Upper lobe of left lung (tissue), 6 donors: Measurements from ENCODE around the gene SLC35B2. TPM values are rescaled to one million over a fixed set of nuclear protein-coding genes. Genes with fewer than 3 reads are reported as not detected.

Source experiments
- ATAC-seq, 2 donors: fragments of 200-7000 bp; cut with Tn5 transposase; one replicate each; pipeline ENCODE4 v1.9.1; 2022; ENCODE audit warnings: mild to moderate bottlenecking in 2 of 2, moderate library complexity in 2 of 2; ENCODE audit not compliant: low FRiP score in 2 of 2
- DNase-seq, 2 donors: peaks; one replicate each; pipeline ENCODE4 v3.0.0-alpha.2; 2019 to 2020
- H3K27ac ChIP-seq, 4 donors: fragments of 200-600 bp; sonication (generic); one replicate each; pipeline ENCODE4 v1.5.1; 2016 to 2019
- H3K27me3 ChIP-seq, 4 donors: fragments of 200-600 bp; sonication (generic); one replicate each; pipeline ENCODE4 v1.5.1; 2017 to 2019
- H3K36me3 ChIP-seq, 4 donors: fragments of 200-600 bp; sonication (generic); one replicate each; pipeline ENCODE4 v1.5.1; 2016 to 2019
- H3K4me1 ChIP-seq, 4 donors: fragments of 200-600 bp; sonication (generic); one replicate each; pipeline ENCODE4 v1.5.1; 2018 to 2019
- H3K4me3 ChIP-seq, 4 donors: fragments of 200-600 bp; sonication (generic); one replicate each; pipeline ENCODE4 v1.5.1; 2017 to 2019; ENCODE audit warnings: mild to moderate bottlenecking in 2 of 4, moderate library complexity in 1 of 4
- H3K9me3 ChIP-seq, 4 donors: fragments of 200-600 bp; sonication (generic); one replicate each; pipeline ENCODE4 v1.5.1; 2018 to 2019
- EP300 ChIP-seq, 4 donors: sonication (generic); formaldehyde crosslinking; IDR thresholded peaks; one replicate each; pipeline ENCODE4 v1.5.1; 2017; ENCODE audit warnings: antibody characterized with exemption in 4 of 4, control low read depth in 2 of 4
- POLR2A ChIP-seq, 4 donors: fragments of 450-650 bp; IDR thresholded peaks; one replicate each; pipeline ENCODE4 v1.5.1; 2016 to 2017; ENCODE audit warnings: antibody characterized with exemption in 4 of 4, mild to moderate bottlenecking in 2 of 4
- POLR2AphosphoS5 ChIP-seq, 2 donors: sonication (generic); formaldehyde crosslinking; IDR thresholded peaks; one replicate each; pipeline ENCODE4 v1.5.1; 2017; ENCODE audit warnings: antibody characterized with exemption in 2 of 2
- WGBS, 2 donors: methylation state at CpG; one replicate each; pipeline ENCODE4 v1.1.5; 2017 to 2018; 5-methylcytosine and 5-hydroxymethylcytosine counted together
- total RNA-seq, 6 donors: library from RNA; depleted of rRNA in 4 of 6; stranded (reverse); fragments of >200 nt in 4 of 6; gene quantifications; one replicate each; pipeline versions ENCODE4 v1.1.0 to v1.2.1, GENCODE V29; 2016 to 2021
- TF ChIP-seq, protein P1 (sequence below), 6 experiments: fragments of 450-650 bp in 4 of 6; fragments of 200-600 bp in 2 of 6; sonication (generic) in 2 of 6; IDR thresholded peaks; one replicate each; pipeline ENCODE4 v1.5.1; 2016 to 2019; ENCODE audit warnings: antibody characterized with exemption in 6 of 6
- donor health status: DM: no; HTN: no; CAD: no; lungs with moderate emphysema.
- donor health status: DM: no; HTN: yes; CAD: no; lungs with severe emphysema.

The SLC35B2 gene
- total RNA-seq, 6 donors from 2014 or later = 14.6 to 44.8 (median 29.8) TPM

DNA sequence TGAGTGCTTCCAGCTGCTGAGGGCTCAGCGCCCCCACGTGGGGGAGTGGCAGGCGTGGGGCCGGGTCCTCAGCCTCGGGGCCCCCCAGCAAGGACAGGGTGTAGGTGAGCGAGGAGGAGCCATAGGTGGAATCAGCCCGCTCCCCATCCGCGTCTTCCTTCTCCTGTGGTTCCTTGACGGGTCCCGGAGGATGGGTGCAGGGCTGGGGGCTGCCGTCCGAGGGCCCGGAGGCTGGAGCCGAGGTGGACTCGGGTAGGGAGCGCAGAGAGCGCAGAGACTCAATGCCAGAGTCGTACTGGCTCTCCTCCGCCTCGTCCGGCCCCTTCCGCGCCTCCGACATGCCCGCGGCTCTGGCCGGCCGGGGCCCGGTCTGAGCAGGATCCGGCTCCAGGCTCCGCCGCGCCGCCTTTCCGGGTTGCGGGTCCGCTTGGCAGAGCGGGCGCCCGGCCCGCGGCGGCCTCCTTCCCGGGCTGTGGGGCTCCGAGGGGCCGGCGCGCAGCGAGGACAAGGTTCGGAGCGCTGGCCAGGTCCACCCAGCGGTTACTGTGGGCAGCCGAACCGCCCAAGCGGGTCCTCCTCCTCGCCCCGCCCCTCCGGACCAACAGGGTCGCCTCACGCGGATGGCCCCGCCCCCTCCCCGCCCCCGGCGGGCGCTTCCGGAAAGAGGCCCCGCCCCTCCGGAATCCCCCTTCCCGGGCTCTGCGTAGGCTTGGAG is 7.8 kb upstream of the SLC35B2 start, which contains the start of gene NFKBIE:
TSS of gene NFKBIE (minus strand) at position 545 of the 715 bp plus-strand sequence. CDS start at position 340, 205 bp downstream.
- Histone ChIP-seq H3K4me1 (peaks cover 31 to 34% (median 32%) of the 10 kb centered on the region in 4 donors), H3K27ac (peak within 1 kb of the TSS; percentile 85 to 92 (median 92)), H3K4me3 (peak within 1 kb of the TSS; percentile 73 to 92 (median 84)), H3K36me3 (peaks cover 0 to 8% (median 7%) of the 10 kb centered on the region in 4 donors), H3K9me3 (no peaks in the 10 kb centered on the region), H3K27me3 (peaks cover 0 to 3% (median 2%) of the 10 kb centered on the region in 4 donors)
- 0% methylated on average over 21 to 51 of the region's 72 CpGs for WGBS, 2 donors
- peak; percentile 86 to 96 for ATAC-seq
- peak; percentile 97 to 99 for DNase-seq
- TF ChIP-seq EP300 (IDR thresholded peaks at IDR 0.05) (no peak), POLR2A (IDR thresholded peaks at IDR 0.05) (peak in 3 of 4 donors; percentile 69 to 90 (median 79)), POLR2AphosphoS5 (IDR thresholded peaks at IDR 0.05) (peak; percentile 53 to 88)
- TF ChIP-seq, protein P1, sequence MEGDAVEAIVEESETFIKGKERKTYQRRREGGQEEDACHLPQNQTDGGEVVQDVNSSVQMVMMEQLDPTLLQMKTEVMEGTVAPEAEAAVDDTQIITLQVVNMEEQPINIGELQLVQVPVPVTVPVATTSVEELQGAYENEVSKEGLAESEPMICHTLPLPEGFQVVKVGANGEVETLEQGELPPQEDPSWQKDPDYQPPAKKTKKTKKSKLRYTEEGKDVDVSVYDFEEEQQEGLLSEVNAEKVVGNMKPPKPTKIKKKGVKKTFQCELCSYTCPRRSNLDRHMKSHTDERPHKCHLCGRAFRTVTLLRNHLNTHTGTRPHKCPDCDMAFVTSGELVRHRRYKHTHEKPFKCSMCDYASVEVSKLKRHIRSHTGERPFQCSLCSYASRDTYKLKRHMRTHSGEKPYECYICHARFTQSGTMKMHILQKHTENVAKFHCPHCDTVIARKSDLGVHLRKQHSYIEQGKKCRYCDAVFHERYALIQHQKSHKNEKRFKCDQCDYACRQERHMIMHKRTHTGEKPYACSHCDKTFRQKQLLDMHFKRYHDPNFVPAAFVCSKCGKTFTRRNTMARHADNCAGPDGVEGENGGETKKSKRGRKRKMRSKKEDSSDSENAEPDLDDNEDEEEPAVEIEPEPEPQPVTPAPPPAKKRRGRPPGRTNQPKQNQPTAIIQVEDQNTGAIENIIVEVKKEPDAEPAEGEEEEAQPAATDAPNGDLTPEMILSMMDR (IDR thresholded peaks at IDR 0.05) = peak in 3 of 6 experiments; percentile 23 to 39 (median 37)

DNA sequence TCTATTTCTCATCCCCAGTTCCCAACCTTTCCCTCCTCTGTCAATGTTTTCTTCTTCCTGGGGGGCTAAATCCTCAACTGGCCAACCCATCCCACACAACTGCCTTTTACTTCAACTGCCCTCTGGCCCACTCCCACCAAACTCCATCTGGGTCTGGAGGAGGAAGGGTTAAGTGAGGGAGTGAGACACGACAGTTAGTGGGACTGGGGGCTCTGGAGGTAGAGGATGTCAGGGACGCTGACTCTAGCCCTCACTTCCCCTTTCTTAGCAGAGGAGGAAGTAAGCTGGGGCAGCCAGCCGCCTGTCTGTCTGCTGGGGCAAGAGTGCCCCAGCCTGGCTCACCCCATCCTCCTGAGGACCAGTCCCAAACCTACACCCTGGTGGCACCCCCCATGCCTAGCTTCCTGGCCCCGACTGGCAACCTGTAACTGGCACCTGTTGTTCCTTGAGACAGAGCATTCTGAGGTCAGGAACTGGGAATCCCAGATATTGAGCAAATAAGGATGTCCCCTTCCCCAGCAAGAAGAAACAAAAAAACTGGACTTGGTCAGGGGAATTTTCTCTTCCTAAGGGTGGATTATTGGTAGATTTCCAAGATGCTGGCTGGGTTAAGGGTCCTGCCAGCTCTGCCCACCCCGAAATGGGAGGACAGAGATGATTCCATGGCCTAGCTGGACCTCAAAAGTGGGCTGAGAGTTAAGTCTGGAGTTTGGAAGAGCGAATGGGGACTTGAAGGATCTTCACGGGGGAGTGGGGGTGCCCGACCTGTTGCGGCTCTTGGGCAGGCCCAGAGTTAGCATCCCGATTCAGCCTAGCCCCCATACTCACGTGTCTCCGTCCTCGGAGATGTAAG is 7.1 kb upstream of the SLC35B2 start:
- WGBS, 2 donors = 2 to 4% methylated on average over 8 to 13 of the region's 13 CpGs
- DNase-seq = peak; percentile 26 to 84
- H3K27ac ChIP-seq = peak overlapping the region; percentile 85 to 92 (median 92)

DNA sequence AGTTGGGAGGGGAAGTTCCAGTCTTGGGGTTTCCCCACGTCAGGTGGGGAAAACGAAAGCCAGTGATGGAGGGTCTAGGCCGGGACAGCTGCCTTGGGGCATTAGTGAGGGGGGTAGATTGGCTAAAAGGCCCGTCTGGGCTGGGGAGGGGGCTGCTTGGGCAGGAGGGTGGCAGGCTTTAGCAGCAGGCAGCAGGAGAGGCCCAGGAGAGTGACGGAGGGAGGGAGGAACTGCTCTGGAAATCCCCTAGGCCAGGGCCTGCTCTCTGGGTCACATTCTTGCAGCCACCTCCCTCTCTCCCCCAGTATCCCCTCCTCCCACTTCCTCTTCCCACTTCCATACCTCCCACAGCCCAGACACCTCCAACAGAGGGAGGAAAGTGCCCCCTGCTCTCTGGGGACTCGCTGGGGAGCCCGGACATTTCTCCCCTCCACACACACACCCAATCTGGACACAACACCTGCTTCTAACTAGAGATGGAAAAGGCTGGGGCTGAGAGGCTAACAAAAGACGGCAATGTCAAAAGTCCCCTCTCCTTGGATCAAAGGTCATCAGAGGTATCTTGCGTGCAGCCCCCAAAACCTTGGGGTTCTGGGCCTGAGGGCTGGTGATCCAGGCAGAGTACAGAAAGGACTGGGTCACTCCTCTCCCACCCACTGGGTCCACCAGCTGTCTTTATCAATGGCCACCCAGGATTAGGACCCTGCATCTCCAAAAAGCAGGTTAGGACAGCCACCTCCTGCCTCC is 6.2 kb upstream of the SLC35B2 start:
- peak; percentile 2 to 19 for ATAC-seq
- Histone ChIP-seq H3K4me1 (peaks cover 29 to 32% (median 30%) of the 10 kb centered on the region in 4 donors), H3K36me3 (peaks cover 0 to 24% (median 14%) of the 10 kb centered on the region in 4 donors), H3K27me3 (no peaks in the 10 kb centered on the region), H3K4me3 (peak overlapping the region in 3 of 4 donors; percentile 9 to 91 (median 78)), H3K9me3 (no peaks in the 10 kb centered on the region), H3K27ac (peak overlapping the region; percentile 43 to 92 (median 72))
- WGBS, 2 donors = 18 to 41% methylated on average over 7 to 9 of the region's 9 CpGs
- TF ChIP-seq EP300 (IDR thresholded peaks at IDR 0.05) (no peak), POLR2AphosphoS5 (IDR thresholded peaks at IDR 0.05) (peak in 1 of 2 donors; percentile 19), POLR2A (IDR thresholded peaks at IDR 0.05) (peak in 1 of 4 donors; percentile 12)
- DNase-seq = peak; percentile 21 to 67

More for the DNA sequence above, 7.1 kb upstream of the SLC35B2 start:
- Histone ChIP-seq H3K9me3 (no peaks in the 10 kb centered on the region), H3K4me3 (peak overlapping the region; percentile 73 to 92 (median 84)), H3K4me1 (peaks cover 29 to 32% (median 30%) of the 10 kb centered on the region in 4 donors), H3K36me3 (peaks cover 0 to 16% (median 14%) of the 10 kb centered on the region in 4 donors), H3K27me3 (no peaks in the 10 kb centered on the region)
- TF ChIP-seq, protein P1 (IDR thresholded peaks at IDR 0.05) = no peak
- peak in 1 of 4 donors; percentile 24 for TF ChIP-seq POLR2A (IDR thresholded peaks at IDR 0.05)
- peak; percentile 42 to 54 for ATAC-seq

DNA sequence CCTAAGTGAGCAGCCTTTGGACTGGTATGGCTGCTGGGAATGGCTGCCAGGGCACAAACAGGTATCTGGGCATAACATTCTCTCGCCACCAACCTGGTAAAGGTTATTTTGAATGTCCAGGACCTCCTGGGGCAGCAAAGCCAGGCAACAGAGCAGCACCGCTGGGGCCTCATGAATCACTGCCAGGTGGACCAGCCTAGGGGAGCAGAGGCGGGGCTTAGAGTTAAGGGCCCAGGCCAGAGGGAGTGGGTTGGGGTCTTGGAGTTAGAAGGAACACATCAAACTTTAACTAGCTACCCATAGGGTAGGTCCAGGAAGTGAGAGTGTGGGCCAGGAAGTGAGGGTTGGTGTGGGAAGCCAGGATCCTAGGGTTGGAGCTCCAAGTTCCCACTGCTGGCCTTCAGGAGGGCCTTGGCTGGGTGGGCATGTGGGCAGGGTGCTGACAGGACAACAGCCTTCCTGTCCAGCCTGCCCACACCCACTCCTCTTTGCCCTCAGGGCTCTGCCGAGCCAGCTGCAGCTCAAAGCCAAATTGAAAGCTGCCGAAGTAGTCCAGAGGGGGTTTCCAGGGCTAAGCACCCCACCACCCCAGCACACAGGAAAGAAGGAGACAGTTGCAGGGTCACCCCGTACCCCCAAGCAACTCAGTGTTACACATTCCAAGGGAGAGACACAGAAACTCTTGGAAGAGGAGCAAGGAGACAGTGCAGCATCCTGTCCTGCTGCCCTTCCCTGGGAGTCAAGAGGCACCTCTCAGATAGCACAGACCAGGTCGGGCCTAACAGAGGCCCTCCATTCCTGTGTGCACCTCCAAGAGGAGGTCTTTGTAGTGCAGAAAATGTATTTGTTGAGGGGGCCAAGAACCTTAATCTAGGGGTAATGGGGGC is 5.4 kb upstream of the SLC35B2 start:
- H3K36me3 ChIP-seq = peaks cover 0 to 29% (median 14%) of the 10 kb centered on the region in 4 donors
- DNase-seq = no peak
- 51% methylated on average over 6 to 7 of the region's 7 CpGs for WGBS, 2 donors
- H3K9me3 ChIP-seq = no peaks in the 10 kb centered on the region
- peak overlapping the region in 3 of 4 donors; percentile 9 to 91 (median 78) for H3K4me3 ChIP-seq
- TF ChIP-seq, protein P1 (IDR thresholded peaks at IDR 0.05) = no peak
- TF ChIP-seq POLR2A (IDR thresholded peaks at IDR 0.05) (no peak), EP300 (IDR thresholded peaks at IDR 0.05) (no peak), POLR2AphosphoS5 (IDR thresholded peaks at IDR 0.05) (no peak)
- H3K4me1 ChIP-seq = peaks cover 30 to 37% (median 34%) of the 10 kb centered on the region in 4 donors
- no peak for ATAC-seq
- H3K27me3 ChIP-seq = no peaks in the 10 kb centered on the region
- H3K27ac ChIP-seq = peak overlapping the region; percentile 43 to 92 (median 72)
